ENCODE data around the gene TRAF1.

Gene TRAF1

DNA sequence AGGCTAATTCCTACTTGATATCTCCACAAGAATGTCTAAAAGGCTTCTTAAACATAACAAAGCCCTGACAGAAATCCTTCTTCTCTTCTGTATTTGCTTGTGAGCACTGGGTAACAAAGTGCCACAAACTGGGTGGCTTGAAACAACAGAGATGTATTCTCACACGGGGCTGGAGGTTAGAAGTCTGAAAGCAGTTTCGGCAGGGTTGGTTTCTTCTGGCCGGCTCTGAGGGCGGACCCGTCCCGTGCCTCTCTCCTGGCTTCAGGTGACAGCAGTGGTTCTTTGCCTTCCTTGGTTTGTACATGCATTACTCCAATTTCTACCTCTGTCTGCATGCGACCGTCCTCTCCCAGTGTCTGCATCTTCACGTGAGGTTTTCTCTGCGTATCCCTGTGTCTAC lies 14.0 kb upstream of the TRAF1 start:
- DNase-seq, result no peak

DNA sequence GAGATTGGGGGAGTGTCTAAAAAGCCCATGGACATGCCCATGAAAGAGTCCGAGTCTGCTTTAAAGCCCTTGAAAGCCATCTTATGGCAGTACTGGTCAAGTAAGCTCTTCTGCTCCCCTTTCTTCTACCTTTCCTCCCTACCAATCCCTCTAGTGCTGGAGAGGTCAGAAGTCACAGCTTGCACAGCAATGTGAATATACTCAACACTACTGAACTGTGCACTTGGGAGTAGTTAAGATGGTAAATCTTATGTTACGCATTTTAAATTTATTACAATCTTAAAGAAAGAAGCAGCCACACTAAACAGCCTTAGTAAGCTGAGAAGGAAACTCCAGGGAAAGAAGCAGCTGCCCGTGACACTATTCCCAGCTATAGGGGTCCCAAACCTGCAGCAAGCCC lies 12.3 kb upstream of the TRAF1 start:
- DNase-seq, result no peak

DNA sequence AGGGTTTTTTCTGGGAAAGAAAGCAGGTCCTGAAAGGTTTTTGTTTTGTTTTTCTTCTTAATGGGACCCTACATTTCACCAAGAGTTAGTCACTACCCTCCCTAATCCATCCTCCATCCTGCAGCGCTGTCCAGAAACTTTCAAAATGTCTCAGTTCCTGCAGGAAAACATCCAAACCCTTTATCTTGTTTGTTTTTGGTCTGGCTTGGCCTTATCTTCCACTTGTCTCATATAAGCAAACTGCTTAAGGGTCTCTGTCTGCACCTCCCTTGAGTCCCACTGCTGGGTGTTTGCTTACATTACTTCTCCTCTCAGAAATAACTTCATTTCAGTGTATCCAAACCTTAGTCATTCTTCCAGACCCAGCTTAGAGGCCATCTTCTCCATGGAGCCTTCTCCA lies 11.0 kb upstream of the TRAF1 start:
- no peak for DNase-seq

DNA sequence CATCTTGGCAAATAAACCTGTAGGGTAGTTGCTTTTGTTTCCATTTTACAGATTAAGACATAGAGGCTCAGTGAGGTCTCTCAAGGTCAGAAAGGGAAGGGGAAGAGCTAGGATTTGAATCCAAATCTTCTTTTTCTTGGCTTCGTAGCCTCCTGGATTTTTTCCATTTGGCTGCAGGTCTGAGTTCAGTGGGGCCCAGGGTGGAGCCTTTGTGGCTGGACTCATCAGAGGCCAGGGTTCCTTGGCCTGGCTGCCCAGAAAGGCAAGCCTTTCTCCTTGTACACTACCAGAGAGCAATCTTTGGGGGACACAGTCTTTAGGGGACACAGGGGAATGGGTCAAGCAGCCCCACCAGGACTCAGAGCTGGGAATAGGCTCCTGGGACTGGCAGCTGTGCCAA lies 10.5 kb upstream of the TRAF1 start:
- DNase-seq, result no peak

DNA sequence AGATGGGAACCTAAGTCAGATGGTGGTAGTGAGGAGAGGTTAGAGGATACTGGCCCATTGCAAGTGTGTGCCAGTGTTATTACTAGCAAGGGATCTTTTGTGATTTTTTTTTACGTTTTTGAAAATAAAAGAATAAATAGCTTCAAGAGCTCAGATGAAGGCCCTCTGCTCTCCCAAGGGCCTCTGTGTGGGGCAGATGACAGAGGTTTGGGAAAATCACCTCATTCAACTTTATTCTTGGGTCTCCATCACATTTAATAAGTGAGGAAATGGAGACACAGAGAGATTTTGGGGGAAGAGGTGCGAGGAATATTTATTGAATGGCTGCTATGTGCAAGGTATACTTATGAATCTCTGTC lies 10.1 kb upstream of the TRAF1 start:
- no peak for DNase-seq

DNA sequence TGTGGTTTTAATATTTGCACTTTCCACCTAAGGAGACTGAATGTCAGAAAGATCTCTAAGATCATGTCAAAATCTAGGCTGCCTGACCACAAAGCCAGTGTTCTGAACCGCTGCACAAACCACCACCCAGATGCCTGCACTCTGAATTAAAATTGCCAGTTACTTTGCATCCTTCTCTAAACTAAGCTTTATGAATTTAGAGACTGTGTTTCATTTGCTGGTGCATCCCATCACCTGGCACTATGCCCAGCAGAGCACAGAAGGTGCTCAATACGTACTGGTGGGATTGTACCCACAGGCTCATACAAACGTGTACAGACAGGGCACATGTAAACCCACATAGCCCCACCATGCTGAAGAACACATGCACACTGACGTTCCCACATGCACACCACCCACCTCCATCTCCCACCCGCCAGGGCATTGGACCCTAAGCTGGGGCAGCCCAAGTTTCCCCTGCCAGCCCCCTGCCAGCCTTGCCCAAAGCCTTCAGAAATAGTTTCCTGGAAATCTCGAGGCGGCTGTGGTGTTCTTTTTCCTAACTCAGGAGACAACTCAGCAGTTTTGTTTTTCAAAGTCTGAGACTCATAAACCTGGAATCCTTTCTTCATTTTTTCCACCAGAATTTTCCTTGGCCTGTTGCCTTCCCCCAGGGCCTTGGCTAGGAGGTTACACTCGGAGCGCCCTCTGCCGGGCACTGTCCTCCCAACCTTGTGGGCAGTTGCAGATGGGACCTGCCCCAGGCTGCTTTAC lies 9.6 kb upstream of the TRAF1 start:
- DNase-seq, result peak; percentile 92

DNA sequence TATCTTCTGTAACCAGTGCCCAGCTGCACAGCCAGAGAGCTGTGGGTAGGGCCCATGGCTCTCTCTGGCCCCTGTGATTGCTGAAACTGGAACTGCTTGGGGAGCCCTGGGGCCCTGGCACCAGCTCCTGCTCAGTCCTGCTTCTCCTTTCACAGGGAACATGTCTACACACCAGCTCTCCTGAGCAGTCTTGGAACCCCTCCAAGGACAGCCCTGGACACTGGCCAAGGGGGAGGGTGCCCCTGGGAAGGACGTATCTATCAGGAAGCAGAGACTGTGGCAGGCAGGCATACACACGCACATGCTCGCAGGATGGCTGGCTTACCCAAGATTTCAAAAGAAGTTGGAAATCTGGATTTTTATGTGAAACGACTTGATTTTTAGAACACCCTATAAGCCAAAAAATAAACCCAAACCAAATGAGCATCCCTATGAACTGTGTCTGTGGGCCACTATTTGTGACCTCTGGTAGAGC lies 8.8 kb upstream of the TRAF1 start:
- peak; percentile 29 for DNase-seq

DNA sequence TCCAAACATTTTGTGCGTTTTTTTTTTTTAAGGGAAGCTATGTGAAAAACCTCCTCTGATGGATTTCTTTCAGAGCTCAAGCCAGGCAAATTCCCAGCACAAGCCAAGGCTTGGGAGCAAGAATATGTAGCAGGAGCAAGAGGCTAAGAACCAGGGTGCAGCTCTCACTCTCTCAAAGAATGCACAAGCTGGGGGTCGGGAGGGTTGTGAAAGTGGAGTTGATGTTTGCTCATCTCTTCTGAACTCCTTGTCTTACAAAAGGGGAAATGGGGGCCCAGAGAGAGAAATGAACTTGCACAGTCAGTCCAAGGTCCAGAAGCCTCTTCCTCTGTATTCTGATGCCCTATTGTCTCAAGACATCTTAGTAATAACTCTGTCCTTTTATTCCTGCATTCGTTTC lies 7.7 kb upstream of the TRAF1 start:
- DNase-seq, result peak; percentile 34

DNA sequence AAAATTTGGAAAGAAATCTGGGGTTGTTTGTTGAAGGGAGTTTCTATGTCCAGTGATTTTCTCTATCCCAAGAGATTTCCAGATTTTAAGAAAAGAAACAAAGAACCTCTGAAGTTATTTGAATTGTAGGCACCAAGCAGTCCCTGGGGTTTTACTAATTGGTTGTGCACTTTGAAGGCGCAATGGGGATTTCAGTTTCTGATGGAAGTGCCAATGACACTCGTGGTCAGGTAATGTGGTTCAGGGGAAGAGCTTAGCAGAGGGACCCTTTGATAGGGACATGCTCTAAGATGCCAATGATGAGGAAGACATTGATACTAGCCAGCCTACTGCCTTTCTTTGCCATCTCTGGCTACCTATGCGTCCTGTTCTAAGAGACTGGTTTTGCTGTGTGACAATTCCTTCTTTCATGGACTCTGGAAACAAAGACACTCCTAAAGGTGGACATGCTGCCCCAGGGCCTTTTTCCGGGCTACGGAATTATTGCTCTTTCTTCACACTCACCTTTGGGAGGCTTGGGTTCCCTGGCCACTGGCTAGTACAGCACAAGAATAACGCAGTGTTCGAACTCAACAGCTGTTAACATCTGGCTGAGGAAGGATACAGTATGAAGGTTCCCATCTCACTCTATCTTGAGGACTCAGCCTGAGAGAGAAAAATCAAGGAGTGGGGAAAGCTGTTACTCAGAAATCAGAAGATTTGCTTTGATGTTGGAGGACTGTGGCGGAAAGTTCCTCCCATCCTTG lies 6.9 kb upstream of the TRAF1 start:
- DNase-seq, result peak; percentile 39

DNA sequence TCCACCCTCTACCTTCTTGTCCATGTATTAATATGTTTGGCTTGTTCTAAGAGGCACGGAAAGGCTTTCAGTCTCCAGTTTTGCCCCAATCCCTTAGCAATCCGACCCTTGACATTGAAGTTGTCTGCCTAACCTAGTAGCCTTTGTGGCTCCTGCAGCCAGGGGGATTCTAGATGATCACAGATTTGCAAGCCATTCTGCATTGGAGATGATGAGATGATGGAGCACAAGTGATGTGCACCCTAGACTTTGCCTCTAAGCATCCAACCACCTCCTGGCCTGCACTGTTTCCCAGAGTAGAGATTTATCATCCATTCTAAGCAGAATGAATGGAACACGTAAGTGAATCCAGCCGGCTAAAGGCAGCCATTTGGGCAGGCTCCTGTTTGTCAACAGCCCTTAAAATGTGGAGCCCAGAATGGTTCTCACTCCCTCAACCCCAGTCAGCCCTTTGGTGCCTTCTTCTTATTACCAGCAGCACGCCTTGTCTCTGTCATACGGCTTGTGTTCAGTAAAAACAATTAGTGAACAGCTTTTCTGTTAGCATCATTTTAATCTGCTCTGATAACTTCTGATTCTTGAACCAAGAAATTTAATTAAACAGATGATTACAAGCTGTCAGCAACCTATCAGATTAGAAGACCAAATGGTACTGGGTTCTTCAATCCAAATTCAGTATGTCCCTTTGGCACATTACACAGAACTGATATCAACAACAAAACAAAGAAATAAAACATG lies 5.7 kb upstream of the TRAF1 start:
- DNase-seq, result peak; percentile 23

DNA sequence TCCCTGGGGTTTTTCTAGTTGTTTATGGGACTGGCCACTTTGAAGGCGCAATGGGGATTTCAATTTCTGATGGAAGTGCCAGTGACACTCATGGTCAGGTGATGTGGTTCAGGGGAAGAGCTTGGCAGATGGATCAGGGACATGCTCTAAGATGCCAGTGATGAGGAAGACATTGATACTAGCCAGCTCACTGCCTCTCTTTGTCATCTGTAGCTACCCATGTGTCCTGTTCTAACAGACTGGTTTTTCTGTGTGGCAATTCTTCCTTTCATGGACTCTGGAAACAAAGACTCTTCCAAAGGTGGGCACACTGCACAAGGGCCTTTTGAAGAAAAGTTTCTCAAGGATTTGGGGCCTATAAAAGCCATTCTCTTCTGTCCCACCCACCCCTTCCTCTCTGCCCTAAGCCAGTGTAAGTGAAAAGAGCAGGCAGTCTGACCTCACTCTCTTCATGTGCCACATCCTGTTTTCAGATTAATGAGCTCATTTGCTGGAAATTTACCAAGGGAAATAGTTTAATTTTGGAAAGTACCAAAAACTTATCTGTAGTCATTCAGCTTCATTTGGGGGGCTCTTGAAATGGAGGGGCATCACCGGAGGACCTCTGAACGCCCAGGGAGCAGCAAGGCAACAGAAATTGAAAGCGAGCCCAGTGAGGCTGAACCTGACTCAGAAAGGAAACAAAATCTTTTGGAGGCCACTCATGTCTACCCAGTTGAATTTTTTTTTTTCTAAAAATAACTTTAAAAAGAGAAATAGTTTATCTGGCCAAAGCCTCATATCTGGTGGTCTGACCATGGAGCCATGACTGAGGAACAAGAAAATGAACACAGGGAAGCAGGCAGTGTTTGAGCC lies 4.9 kb upstream of the TRAF1 start:
- peak; percentile 14 for DNase-seq

DNA sequence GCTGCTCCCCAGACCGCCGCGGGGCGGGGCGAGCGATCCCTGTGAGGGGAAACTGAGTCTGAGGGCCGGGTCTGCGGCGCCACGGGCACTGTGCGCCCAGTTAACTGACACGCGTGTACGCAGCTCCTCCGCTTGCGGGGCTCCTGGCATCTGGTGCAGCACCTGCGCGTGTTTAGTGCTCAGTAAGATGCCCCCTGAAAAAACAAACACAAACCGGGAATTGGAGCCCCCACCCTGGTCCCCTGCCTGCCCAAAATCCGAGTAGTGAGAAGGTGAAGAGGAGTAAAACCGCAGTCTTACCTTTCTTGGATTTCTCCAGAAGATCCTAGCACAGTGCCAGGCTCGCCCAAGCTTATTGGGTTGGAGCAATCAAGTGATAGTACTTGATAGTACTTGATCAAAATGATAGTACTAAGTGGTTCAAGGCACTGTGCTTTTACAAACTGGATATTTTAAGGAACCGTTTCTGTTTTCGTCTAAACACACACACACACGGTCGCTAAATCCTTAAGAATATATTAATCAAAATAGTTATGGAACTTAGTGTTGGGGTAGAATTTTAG lies 2.7 kb upstream of the TRAF1 start:
- no peak for DNase-seq

DNA sequence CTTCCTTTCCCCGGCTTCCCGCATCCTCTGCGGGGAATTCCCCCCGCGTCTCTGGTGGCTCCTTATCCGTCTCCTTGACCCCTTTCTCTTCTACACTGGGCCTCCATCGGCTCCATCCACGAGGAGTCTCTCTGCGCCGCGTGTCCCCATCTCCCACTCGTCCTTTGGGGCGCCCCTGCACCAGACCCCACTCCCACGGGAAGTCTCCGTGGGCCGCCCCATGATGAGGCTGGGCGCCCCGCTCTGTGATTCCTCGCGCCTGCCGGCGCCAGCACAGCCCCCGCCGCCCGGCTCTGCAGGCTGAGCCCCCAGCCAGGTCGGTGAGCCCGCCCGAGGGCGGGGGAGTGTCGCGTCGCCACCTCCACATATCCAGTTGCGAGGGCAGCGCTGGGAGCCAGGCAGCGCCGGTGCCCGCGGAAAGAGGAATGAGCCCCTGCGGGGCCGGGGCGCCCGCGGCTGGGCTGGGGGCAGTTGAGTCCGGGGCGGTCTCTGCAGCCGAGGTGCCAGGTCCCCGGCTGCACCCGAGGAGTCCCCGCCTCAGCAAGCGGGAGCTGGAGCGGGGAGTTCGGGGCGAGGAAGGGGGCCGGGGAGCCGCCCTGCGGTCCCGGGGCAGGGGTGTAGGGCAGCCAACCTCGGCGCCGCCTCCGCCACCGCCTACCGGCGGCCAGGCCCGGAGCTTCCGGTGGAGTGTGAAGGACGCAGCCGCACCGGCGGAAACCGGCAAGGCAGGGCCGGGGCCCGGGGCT lies 2.1 kb upstream of the TRAF1 start:
- peak; percentile 81 for DNase-seq

DNA sequence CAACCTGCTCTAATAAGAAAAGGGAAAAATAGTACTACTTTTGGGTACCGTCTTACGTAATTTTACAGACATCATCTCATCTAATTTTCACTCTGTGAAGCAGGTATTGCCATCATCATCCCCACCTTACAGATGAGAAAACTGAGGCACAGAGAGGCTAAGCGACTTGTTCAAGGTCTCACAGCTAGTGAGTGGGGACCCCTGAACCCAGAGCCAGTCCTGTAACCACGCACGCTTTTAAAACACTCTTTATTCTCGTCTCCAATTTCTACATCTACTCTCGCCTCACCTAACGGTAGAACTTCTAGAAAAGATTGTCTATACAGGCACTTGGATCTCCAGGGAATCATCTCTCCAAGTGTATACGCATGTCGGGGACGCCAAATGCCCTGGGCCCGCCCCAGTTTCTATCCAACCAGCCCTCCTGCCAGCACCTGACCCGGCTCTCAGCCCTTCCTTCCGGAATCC lies 1.5 kb upstream of the TRAF1 start:
- DNase-seq, result no peak

DNA sequence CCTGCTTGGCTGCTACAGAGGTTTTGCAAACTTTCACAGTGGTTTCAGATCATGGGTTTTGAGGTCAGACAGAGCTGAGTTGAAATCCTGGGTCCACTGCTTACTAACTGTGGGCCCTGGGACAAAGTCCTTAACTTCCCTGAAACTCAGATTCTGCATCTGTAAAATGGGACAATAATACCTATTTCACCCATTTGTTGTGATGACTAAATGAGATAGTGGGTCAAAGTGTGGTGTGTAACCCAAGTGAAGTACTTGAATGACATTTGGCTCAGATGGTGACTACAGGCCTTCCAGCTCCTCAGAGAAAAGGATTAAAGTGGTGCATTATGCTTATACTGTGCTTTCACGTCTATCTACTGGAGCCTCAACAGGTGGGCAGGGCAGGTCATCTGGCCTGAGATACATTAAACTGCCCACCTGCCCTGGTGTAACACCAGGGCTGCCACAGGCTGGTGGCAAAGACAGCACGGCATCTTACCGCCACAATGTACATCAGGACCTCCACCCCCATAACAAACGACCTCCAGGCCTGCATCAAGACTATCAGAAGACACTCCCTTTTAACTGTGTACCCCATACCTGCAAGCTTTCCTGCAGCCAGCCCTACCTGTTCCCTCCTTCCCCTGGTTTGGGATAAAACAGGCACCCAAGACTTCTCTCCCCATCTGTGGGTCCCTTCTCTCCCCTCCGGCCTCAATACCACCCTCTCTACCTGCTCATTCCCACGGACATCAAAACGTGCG lies 846 bp upstream of the TRAF1 start:
- no peak for DNase-seq

DNA sequence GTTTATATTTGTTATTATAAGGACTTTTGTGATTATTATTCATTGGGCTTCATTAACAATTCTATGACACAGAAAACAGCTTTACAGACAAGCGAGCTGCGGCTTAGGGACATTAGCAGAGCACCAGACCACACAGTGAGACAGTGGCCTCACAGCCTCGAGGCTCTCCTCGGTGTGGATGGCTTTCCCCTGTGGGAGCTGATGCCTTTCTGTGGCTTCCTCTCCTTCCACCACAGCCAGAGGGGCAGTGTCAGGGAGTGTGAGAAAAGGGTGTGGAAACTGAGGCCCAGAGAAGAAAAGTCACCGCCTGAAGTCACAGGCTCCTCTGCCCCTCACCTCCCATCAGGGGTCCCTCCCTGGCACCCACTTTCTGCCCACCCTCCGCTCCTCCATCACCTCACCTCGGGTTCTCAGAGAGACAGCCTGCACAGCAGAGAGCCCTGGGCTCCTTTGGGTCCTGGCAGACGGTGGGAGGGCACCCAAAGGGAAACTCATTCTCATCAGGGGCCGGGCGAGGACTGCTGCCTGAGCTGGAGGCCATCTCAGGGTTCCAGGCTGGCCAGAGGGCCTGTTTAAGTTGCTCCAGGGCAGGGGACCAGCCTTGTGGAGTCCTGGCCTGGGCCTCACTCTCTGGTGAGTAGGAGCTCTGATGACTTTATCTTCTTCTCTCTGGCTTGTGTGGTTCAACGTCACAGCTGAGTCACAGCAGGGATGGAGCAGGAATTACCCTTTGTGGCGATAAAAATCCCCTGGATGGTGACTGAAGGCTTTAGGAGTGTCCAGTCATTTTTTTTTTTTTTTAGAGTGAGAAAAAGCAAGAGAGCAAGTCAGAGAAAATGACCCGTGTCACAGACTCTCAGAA lies 830 bp downstream of the TRAF1 start:
- DNase-seq, result peak; percentile 73

DNA sequence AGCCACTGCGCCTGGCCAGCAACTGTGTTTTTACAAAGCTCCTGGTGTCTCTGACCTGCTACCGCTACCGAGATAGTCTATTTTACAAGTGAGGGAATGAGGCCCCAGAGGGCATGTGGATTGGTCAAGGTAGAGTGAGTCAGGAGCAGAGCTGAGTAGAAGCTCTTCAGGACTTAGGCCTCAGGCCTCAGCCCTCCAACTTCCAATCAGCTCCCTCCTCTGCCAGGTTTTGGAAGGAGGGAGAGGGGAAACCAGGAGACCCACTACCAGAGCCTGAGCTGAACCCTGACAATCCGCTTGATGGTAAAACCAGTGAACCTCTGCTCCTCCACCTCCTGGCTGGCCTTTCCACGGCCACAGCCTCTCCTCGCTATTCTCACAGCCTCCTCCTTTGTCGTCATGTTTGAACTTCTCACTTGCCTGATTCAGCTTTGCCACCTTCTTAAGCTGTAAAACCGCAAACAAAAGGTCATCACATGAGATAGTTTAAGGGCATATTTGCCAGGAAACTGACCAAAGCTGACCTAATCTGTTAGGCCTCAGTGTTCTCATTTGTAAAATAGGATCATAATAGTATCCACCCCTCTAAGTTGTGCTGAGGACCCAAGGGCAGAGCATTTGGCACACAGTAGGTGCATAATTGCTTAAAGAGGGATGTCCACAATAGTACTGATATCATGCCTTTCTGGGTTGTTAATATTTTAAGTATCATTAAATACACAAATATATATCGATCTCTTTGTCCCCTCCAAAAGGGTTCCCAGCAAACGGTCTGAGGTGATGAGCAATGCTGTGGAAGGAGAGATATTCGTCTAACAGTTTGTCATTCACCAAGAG lies 1.7 kb downstream of the TRAF1 start:
- peak; percentile 70 for DNase-seq

DNA sequence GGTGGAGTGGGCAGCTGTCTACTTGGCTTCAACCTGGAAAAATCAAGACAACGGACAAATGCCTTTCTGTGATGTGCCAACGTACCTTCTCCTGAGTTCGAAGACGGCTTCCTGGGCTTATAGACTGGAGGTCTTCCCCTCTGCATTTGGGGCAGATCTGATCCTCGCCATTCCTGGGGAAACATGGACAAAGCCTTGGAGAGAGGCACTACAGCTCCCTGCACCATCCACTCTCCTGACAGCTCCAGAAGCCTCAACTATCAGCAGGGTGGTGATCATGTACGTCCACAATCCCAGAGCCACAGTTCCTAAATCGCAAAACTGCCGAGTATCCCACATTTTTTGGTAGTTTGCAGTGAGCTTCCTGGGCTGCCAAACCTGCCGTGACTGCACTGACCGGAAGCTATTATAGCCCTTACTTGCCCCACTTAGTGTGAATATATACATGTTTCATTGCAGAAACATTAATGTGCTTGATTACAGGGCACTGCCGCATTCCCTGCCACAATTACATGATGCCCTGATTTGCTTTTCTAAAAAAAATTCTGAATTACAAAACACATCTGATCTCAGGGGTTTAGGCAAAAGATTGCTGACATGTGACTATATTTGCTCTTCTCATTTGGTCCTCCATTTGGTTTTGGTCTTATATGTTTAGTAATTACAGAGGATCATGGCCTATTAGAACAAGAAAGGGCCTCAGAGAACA lies 2.8 kb downstream of the TRAF1 start:
- DNase-seq, result no peak
